ENCODE data around the gene PARVA. TPM values are rescaled to one million over a fixed set of nuclear protein-coding genes. Genes with fewer than 3 reads are reported as not detected.

Gene PARVA
- total and polyA plus RNA-seq, 2 donors from 2014 or later: 25.1 to 80.3 TPM

DNA sequence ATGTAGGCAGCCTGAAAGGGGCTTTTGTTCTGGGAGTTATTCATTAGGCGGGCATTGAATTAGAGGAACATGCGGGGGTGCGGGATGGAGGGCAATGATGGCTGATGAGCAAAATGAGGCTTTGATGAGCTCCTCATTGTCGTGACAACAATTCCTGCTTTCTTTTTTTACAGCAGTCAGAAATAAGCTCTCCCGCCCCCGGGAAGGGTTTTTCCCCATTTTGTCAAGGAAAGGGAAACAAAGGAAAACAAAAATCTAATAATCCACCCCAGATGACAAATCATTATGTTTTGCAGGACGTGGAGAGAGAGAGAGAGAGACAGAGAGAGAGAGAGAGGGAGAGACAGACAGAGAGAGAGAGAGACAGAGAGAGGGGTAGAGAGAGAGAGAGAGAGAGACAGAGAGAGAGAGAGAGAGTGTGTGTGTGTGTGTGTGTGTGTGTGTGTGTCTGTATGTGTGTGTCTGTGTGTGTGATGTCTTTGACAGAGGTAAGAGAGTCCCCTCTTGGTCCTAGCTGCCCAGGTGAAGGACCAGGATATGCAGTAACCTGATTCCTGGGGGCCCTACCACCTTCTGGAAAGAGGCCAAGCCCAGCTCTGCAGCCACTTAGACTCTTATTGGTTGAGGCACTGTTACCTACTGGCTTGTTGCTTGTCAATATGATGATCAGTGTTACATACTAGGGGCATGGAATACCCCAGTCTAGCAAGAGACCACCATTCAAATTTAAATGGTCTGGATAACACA, 46.7 kb upstream of the PARVA start:
- Histone ChIP-seq H3K27ac (ENCODE audit: low read depth in 2 of 2, low read length in 2 of 2) (no peak overlapping the region), H3K4me3 (ENCODE audit: low read length in 3 of 3) (no peak overlapping the region), H3K9ac (ENCODE audit: low read length in 3 of 3) (no peak overlapping the region), H3K36me3 (ENCODE audit: control insufficient read depth in 2 of 3, insufficient read depth in 3 of 3, low read length in 3 of 3) (no peaks in the 10 kb centered on the region), H3K9me3 (ENCODE audit: control insufficient read depth in 2 of 3, insufficient read depth in 1 of 3, low read length in 3 of 3) (no peaks in the 10 kb centered on the region), H3K4me1 (ENCODE audit: control insufficient read depth in 2 of 3, insufficient read depth in 2 of 3, low read depth in 1 of 3, low read length in 3 of 3) (peaks cover 0 to 2% (median 0%) of the 10 kb centered on the region in 3 donors), H3K27me3 (ENCODE audit: control insufficient read depth, insufficient read depth, low read length) (no peaks in the 10 kb centered on the region)
- DNase-seq (peak in 2 of 5 donors; percentile 35 to 45), FAIRE-seq (no peak)
- TF ChIP-seq, protein P1, sequence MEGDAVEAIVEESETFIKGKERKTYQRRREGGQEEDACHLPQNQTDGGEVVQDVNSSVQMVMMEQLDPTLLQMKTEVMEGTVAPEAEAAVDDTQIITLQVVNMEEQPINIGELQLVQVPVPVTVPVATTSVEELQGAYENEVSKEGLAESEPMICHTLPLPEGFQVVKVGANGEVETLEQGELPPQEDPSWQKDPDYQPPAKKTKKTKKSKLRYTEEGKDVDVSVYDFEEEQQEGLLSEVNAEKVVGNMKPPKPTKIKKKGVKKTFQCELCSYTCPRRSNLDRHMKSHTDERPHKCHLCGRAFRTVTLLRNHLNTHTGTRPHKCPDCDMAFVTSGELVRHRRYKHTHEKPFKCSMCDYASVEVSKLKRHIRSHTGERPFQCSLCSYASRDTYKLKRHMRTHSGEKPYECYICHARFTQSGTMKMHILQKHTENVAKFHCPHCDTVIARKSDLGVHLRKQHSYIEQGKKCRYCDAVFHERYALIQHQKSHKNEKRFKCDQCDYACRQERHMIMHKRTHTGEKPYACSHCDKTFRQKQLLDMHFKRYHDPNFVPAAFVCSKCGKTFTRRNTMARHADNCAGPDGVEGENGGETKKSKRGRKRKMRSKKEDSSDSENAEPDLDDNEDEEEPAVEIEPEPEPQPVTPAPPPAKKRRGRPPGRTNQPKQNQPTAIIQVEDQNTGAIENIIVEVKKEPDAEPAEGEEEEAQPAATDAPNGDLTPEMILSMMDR (IDR thresholded peaks at IDR 0.05; ENCODE audit: borderline replicate concordance, extremely low read depth, insufficient read depth): no peak
- intact Hi-C loops (cut with DNase I): no loop called here

DNA sequence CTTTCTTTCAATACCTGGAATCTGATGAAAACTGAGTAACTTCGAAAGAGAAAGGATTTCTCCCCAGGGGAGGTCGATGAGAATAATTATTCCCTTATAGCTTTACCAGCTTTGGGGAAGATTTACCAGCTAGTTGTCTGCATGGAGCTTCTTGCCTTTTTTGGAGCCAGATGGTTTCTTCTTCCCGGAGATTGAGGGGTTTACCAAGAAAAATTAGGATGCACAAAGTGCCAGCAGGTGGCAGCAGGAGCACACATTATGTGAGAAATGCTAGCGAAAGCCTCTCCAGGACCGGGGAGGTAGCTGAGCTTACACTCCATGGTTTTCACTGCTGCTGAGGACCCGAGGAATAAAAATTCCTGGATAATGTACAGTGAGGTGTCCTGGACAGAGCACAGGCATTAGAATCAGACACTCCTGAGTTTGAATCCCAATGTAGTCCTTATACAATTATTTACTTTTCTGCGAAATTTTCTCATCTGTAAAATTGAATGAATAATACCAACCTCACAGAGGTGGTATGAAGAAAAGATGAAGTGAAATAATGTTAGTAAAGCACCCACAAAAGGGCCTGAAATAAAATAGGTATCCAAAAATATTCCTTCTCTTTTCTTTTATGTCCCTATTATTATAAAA, 46.0 kb upstream of the PARVA start:
- H3K9me3 ChIP-seq (ENCODE audit: control insufficient read depth in 2 of 3, insufficient read depth in 1 of 3, low read length in 3 of 3): no peaks in the 10 kb centered on the region
- no peak overlapping the region for H3K27ac ChIP-seq (ENCODE audit: low read depth in 2 of 2, low read length in 2 of 2)
- H3K9ac ChIP-seq (ENCODE audit: low read length in 3 of 3): no peak overlapping the region
- H3K27me3 ChIP-seq (ENCODE audit: control insufficient read depth, insufficient read depth, low read length): no peaks in the 10 kb centered on the region
- no peak overlapping the region for H3K4me3 ChIP-seq (ENCODE audit: low read length in 3 of 3)
- intact Hi-C loops (cut with DNase I): no loop called here
- DNase-seq (peak; percentile 82 to 96 (median 92)), FAIRE-seq (no peak)
- H3K4me1 ChIP-seq (ENCODE audit: control insufficient read depth in 2 of 3, insufficient read depth in 2 of 3, low read depth in 1 of 3, low read length in 3 of 3): peaks cover 0 to 2% (median 0%) of the 10 kb centered on the region in 3 donors
- TF ChIP-seq, protein P1 (IDR thresholded peaks at IDR 0.05; ENCODE audit: borderline replicate concordance, extremely low read depth, insufficient read depth): peak; percentile 90
- H3K36me3 ChIP-seq (ENCODE audit: control insufficient read depth in 2 of 3, insufficient read depth in 3 of 3, low read length in 3 of 3): no peaks in the 10 kb centered on the region

DNA sequence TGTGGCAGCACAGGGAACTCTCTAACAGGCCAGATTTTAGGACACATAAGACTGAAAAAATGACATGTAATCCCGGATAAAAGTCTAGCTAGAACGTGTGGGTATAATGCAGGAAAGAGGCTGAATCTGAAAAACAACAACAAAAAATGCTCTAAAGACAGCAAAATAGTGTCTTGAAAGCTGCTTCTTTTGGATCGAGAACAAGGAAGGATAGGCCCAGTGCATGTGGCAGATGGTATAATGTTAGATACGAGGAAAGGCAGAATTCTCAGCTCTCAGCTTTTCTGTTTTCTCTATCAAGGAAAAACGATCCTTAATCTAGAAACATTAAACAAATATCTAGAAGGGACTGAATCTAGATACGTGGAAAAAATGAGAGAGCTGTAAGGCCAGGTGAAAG, 33.8 kb upstream of the PARVA start:
- intact Hi-C loops (cut with DNase I): no loop called here
- H3K4me3 ChIP-seq (ENCODE audit: low read length in 3 of 3): no peak overlapping the region
- no peaks in the 10 kb centered on the region for H3K4me1 ChIP-seq (ENCODE audit: control insufficient read depth in 2 of 3, insufficient read depth in 2 of 3, low read depth in 1 of 3, low read length in 3 of 3)
- no peaks in the 10 kb centered on the region for H3K9me3 ChIP-seq (ENCODE audit: control insufficient read depth in 2 of 3, insufficient read depth in 1 of 3, low read length in 3 of 3)
- DNase-seq (no peak), FAIRE-seq (no peak)
- no peak overlapping the region for H3K27ac ChIP-seq (ENCODE audit: low read depth in 2 of 2, low read length in 2 of 2)
- TF ChIP-seq, protein P1 (IDR thresholded peaks at IDR 0.05; ENCODE audit: borderline replicate concordance, extremely low read depth, insufficient read depth): no peak
- no peaks in the 10 kb centered on the region for H3K36me3 ChIP-seq (ENCODE audit: control insufficient read depth in 2 of 3, insufficient read depth in 3 of 3, low read length in 3 of 3)
- H3K27me3 ChIP-seq (ENCODE audit: control insufficient read depth, insufficient read depth, low read length): no peaks in the 10 kb centered on the region
- H3K9ac ChIP-seq (ENCODE audit: low read length in 3 of 3): no peak overlapping the region

All from kidney (tissue), 14 donors.